NCI-H510A (cell line): ENCODE results near the gene RMDN3.

ENCODE experiments used
- DNase-seq: peaks from one replicate; lab custom pipeline; 2025; lab: John Stamatoyannopoulos, UW

Gene RMDN3

DNA sequence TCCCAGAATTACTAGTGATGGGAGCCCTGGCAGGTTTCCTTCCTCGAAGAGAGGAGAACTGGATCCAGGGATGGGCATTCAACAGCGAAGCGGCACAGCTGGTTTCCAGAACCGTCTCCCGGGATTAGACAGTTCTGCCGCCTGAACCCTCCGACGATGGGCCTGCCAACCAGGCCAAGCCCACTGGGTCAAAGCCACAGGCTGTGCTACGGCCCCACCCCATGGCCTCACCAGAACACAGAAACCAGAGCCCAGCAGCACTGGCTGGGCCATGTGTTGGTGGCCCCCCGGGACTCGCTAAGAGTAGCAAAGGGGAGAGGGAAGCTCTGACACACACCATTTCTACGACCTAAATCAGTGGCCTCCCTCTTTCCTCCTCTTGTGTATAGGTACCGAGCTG lies 17.0 kb upstream of the RMDN3 start:
- no peak for DNase-seq

DNA sequence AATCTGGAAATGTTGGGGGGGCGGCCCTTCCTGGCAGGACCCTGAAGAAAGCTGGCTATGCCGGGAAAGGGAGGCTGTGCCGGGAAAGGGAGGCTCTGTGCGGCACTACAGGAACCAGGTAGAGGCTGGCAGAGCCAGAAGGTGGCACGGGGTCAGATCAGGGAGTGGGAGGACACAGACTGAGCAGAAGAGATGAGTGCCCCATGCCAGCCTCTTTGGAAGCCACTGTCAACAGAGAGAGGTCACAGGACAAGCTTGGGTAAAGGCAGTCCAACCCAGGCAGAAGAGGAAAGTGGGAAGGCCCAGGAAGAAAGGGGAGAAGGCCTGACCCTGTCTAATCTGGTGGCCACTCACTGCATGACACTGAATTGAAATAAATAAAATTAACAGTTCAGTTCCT lies 16.2 kb upstream of the RMDN3 start:
- DNase-seq: no peak

DNA sequence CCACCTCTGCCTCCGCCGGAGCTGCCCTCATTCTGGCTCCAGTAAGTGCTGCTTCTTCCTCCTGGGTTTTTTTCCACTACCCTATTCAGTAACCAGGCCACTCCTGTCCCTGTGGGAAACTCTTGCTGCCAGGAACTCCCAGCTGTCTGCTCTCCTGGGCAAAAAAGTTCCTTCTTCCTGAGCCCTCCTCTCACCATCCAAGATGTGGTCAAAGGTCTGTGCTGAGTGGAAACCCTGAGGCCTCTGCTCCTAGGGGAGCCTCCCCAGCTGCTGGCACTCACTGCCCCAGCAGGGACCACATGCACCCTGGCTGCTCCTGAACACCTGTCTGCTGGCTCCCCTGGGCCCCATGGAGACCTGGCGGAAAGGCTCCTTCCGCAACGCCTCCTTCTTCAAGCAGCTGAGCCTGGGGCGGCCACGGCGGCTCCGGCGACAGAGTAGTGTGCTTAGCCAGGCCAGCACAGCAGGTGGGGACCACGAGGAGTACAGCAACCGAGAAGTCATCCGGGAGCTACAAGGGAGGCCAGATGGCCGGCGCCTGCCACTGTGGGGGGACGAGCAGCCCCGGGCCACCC lies 15.2 kb upstream of the RMDN3 start:
- DNase-seq: no peak

DNA sequence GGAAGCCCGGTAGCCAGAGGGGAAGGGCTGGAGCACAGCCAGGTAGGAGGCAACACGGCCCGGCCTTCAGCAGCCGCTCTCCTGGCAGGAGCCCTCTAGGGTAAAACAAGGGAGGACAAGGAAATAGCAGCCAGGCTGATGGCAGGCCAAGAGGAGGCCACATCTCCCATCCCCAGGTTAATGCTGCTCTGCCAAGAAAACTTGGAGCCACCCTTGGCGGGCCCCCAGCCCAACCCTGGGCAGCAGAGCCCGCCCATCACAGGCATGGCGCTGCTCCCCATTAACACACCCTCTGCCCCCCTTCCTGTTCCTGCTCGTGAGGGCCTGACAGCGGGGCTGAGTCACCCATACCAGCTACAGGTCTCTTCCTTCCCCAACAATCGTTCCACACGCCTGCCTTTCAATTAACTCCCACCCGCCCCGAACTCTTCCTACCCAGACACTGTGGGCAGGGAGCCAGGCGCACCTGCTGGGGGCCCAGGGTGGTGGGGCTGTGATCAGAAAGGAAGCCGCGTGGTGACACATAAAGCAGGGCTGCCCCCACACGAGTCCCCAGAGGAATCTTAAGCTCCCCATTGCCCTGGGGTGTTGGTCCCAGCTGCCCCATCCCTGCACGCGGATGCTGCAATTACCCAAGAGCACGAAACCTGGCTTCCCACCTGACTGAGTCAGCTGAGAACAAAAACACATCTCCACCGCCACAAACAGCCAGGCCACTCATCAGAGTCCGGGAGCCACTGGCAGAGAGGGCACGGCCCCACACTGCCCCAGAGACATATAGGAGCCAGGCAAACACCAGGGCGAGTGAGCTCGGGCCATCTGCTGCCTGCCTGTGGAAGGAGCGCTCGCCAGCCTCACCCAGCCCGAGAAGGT lies 14.5 kb upstream of the RMDN3 start, which contains the start of gene C15orf62:
TSS of gene C15orf62 (plus strand) at position 707 of the 873 bp plus-strand sequence. CDS start 516 bp downstream, outside the sequence.
- DNase-seq: no peak

DNA sequence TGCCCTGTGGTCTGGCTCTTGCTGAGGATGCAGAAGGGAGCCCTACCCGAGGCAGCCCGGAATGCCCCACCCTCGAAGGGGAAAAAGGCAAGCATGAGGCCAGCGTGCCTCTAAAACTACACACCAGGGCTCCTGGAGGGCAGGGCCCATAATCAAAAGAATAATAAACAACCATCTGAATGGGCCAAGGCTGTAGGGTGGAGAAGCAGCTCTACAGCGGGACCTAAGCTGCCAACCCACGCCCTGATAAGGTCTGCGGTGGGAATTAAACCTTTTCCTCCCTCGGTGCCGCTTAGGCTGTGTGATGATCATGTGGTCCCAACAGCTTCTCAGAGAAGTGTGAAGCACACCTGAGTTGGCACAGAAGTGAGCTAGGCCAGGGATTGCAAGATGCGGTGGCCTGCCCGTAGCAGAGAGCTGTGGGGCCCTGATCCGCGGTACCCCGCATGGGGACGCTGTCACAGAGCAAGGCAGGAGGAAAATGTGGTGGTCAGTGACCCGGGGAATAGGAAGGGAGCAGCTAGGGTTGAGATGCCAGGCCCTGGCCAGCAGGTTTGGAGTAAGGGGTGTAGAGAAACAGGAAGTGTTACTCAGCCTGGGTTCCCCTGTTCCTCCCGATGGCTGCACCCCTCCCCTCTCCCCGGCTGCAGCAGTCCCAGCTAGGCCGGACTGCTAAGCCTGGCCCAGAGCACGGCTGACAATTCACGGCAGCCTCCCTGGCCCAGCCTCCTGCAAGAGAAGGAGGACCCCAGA lies 13.6 kb upstream of the RMDN3 start:
- DNase-seq: no peak

DNA sequence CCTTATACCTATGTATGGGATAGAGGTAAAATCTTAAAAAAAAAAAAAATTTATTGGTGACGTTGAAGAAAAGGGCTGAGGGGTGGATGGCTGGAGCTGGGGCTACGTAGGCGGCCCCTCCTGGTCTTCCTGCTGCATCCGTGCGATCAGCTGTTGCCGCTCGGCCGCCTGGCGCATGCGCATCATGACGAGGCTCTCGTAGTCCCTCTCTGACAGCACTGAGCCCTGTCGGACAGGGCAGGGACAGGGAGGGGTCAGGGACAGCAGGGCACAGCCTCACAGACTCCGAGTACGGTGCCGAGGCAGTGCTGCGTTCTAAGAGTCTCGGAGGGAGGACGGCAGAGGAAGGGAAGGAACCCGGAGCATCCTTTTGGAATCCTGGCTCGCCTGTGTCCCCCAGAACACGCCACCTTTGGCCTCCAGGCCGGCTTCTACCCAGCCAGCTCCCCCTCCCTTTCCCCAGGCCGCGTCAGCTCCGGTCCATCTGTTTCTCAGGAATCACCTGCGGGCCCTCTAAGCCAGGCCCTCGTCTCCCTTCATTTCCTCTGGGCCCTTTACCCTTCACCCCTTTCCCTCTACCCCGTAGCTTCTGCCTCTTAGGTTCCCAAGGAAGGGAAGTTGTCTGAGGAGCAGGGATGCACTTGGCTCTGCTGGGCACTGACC lies 12.9 kb upstream of the RMDN3 start:
- no peak for DNase-seq

DNA sequence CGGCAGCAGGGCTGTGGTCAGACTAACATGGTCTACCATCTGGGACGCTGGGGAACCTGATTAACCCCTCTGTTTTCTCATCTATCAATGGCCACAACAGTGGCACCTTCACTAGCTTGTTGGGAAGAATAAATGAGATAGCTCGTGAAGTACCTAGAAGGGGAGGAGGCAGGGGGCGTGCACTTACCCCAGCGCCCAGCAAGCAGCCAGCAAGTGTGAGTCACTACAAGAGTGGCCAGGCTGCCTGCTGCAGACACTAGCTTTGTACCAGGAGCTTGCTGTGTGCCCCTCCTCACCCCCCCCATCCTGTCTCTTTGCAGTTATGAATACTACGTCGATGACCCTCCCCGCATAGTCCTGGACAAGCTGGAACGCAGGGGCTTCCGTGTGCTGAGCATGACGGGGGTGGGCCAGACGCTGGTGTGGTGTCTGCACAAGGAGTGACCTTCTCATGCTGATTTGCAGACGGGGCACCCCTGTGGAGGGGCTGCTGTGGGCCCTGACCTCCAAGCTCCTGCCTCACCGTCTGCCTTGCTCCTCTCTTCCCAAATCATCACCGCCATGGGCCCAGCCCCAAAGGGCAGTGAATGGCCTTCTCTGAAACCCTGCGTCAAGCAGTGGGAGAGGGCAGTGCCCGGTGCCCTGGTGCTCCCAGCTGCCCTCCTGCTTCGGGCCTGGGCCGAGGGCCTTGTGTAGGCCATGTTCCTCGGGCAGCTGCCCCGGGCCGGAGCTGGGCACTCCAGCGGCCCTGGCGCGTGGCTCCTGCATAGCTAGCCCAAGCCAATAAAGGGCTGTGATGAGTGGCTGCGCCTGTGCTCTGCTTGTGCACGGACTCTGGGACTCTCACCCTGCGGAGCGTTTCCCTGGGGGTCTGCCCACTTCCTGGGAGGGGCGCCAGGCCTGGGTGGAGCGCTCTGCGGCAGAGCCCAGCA lies 12.1 kb upstream of the RMDN3 start:
- no peak for DNase-seq

DNA sequence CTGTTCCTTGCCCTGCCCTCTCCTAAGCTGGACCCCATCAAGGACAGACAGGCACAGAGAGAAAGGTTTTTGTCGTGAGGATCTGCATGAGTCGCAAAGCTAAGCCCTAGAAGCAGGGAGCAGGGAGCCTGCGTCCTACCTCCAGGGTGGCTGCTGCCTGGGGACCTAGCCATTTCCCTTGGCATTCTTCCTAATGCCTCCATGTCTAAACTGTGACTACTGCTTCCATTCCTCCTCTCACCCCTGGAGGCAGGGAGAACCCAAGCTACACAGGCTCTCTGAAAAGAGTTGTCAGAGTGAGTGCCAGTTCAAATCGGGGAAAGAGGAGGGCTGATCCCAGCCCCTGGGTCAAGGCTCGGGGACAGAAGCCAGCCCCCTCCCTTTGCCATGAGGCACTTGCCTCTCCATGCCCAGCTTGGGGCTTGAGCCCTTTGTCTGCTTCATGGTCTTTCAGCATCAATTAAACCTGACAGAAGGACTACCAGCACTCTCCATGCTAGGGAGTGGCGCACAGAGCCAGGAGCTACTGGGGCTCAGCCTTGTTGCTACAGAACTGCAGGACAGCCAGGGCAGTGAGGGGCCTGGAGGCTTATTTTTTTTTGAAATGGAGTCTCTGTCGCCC lies 11.3 kb upstream of the RMDN3 start:
- no peak for DNase-seq

DNA sequence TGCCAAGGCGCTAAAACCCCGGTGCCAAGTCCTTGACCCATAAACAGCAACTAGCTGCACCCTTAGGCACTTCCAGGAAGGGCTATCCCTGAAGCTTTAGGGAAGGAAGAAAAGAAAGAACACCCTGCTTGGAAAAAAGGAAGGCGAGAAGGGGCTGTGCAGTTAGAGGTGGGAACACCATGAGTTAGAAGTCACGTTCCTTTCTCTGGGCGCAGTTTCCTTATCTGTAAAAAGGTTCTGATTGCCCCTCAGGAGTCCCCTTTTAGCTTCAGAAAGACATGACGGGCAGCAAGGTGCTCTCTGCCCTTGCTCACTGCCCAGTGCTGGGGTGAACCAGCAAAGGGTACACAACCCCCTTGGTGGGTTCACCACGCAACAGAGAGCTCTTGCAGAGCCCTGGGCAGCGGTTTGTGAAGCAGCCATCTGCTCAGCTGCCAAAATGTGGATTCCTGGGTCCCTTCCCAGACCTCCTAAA lies 9.6 kb upstream of the RMDN3 start:
- DNase-seq: no peak

DNA sequence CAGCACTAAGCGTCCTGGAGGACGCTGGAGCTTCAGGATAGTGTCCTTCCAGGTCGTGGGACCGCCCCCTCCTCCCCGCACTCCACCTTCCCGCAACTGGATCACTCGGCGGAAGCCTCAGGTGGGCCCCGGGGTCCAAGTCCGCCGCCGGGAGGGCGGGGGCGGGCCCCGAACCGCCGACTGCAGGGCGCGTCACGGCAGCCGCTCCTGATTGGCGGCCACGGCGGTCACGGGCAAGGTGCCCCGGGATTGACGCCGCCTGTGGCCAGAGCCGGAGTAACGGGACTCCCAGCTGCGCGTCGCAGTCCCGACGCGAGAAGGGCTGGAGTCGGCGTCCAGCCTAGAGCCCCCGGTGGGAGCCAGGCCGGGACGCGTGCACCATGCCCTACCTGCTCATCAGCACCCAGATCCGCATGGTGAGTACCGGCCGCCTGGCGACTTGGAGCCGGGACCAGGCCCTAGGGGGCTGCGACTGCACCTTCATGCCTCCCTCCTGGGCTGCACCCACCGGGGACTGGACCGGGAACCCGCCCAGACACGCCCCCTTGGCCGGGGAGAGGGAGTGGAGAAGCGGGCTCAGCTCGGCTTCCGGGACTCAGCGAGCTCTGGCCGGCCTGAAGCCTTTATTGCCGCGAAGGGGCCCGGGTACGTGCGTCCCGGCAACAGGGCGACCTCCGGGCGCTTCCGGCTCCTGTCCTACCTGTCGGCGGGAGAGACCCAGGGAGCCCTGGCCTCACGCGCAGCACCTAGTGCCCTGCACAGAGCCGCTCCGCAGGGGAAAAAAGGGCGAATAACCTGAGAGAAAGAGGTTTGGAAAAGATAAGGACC lies 9.0 kb upstream of the RMDN3 start, which contains the start of gene GCHFR:
TSS of gene GCHFR (plus strand) at position 268 of the 828 bp plus-strand sequence. CDS start at position 381, 113 bp downstream.
- no peak for DNase-seq

DNA sequence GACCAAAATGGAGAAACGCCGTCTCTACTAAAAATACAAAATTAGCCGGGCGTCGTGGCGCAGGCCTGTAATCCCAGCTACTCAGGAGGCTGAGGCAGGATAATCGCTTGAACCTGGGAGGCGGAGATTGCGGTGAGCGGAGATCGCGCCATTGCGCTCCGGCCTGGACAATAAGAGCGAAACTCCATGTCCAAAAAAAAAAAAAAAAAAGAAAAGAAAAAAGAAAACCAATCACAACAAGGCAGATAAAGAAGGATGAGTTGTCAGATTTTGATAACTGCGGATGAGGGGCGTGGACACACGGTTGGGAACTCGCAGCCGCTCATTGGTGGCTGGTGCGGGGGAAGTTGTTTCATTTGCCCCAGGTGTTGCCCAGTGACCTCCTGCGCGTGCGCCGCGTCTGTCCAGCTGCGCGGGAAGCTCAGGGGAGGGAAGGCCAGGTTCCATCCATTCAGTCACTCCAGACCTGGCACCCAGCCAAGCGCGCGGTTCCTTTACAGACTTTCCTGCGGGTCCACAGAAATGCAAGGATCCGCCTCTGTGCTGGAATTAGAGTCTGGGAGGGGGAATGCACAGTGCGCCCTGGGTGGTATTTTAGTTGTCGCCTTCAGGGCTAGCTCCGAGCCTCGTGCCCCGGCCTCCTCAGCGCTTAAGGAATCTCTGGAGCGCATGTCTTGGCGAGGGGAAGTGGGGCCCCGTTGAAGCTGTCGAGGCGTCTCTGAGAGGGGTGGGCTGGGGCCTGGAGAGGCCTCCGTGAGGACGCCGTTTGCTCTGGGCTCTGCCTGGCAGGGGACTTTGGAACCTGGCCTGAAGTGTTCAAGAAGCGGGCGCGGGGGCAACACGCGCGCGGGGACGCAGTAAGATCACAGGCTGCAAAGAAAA lies 8.1 kb upstream of the RMDN3 start:
- peak; percentile 67 for DNase-seq

DNA sequence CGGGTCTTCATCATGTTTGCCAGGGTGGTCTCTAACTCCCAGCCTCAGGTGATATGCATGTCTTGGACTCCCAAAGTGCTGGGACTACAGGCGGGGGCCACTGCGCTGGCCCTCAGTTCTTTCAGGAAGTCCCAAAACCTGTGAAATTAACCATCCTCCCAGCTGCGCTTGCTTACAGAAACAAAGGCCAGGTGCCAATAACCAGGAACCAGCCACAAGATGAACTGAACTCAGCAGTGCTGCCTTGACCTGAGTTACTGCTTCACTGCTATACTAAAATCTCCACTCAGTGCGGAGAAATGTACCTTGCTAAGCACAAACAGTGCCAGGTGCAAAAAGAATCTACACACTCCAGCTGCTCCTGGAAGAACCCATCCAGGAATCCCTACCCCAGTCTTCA lies 4.9 kb upstream of the RMDN3 start:
- DNase-seq: no peak

DNA sequence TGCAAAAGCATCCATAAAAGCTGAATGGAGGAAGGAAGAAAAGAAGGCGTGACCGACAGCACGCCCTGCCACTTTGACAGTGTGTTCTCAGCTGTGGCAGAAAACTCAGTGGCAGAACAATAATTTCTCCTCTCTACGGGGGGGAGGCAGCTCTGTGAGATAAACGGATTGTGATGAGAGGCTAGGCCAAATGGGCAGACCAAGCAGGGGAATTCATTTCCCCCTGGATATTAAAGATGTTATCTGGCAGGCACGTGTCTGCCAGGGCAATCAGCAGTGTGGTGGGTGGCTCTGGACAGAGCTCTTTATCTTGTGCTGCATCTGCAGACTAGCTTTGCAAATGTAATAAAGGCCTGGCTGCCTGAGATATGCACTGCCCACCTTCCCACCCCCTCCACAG lies 1.9 kb upstream of the RMDN3 start:
- DNase-seq: no peak

DNA sequence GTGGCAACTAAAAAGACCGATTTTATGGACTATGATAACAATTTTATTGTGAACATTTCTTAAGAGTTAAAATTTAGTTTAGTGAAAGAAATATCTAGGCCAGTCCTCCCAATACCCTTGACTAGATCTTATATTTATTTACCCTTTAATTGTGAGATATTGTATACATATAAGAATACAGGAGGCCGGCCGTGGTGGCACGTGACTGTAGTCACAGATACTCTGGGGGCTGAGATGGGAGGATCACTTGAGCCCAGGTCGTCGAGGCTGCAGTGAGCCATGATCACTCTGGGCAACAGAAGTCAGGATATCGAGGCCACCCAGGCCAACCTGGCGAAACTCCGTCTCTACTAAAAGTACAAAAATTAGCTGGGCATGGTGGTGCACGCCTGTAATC lies 756 bp upstream of the RMDN3 start:
- no peak for DNase-seq

DNA sequence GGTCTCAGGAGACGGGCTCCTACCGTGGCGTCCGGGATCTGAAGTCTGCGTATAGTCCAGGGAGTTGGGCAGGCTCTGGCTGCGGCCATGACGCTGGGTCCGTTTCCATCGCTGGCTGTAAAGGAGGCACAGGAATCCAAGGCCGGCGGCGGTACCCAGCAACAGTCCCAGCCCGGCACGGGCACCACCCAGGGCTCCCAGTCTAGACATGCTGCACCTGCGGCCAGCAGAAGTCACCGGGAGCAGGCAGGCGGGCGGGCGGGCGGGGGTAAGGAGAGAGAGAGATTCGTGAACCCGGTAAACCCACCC lies 526 bp downstream of the RMDN3 start:
- no peak for DNase-seq

DNA sequence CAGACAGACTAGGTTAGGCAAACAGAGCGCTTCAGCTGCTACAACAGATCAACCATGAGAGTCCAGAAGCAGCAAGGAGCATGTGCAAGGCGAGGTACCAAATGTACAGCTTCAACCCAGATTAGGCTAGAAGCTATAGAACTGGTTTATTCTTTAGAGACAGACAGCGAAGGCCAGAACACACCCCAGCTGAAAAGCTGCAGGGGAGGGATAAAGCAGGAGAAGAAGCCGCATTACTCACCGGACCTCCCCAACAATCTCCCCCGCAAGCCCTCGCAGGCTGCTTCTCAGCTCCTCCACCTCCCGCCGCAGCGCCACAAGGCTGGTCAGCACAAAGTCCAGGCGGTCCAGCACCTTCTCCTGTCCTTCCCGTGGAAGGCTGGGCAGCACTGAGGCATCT lies 3.3 kb downstream of the RMDN3 start:
- no peak for DNase-seq

DNA sequence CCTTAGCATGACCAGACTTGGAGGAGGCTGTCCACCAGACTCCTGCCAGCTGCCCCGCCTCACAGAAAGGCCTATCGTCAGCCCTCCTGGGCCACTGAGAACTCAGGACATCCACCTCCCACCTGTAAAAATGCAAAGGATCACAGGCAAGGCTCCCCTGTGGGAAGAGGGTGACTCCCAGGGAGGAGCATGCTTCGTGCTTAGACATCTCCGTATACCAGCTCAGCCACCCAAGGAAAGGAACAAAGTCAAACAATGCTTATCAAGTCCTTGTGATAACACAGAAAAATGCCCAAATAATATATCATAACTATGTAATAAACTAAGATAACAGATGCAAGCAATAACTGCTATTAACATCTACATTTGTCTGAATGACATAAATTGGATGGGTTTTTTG lies 4.2 kb downstream of the RMDN3 start:
- no peak for DNase-seq

DNA sequence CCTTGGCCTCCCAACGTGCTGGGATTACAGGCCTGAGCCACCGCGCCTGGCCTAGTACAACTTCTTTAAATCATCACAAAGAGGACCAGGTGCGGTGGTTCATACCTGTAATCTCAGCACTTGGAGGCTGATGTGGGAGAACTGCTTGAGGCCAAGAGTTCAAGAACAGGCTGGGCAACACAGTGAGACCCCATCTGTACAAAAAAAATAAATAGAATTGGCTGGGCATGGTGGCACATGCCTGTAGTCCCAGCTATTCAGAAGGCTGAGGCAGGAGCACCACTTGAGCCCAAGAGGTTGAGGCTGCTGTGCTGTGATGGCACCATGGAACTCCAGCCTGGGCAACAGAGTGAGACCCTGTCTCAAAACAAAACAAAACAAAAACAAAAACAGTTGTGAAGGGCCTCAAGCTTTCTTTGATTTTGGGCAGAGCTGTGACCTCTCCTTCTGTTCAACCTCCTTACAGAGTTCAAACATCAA lies 5.9 kb downstream of the RMDN3 start:
- DNase-seq: no peak
